Measurements from ENCODE around the gene NMNAT2. TPM values are rescaled to one million over a fixed set of nuclear protein-coding genes. Genes with fewer than 3 reads are reported as not detected.
"Not testable (repeated sequence)": the region's sequence is repeated elsewhere in the genome, so short reads cannot be mapped to it uniquely, and the experiment has no call there.

The NMNAT2 gene
- polyA plus RNA-seq, 3 donors: 0.22 to 0.43 TPM; not detected in 1

- no peak overlapping the region for H3K4me2 ChIP-seq (replicated peaks; ENCODE audit: extremely low read depth, low read length, poor library complexity, severe bottlenecking)
- no peak for DNase-seq
- H3K27ac ChIP-seq (ENCODE audit: low read depth in 1 of 2, low read length in 2 of 2): no peak overlapping the region
- peaks cover 20 to 22% of the 10 kb centered on the region in 2 donors for H3K4me1 ChIP-seq (ENCODE audit: control insufficient read depth in 1 of 2, insufficient read depth in 2 of 2, low read length in 2 of 2)
- Mint-ChIP-seq H3K4me1 (peaks cover 25% of the 10 kb centered on the region), H3K27ac (no peak overlapping the region), H3K9me3 (peaks cover 0 to 2% (median 0%) of the 10 kb centered on the region in 7 donors), H3K4me3 (no peak overlapping the region), H3K36me3 (no peaks in the 10 kb centered on the region), H3K27me3 (ENCODE audit: low read depth in 3 of 3) (peaks cover 0 to 2% (median 0%) of the 10 kb centered on the region in 3 donors)
- H3K27me3 ChIP-seq (ENCODE audit: control insufficient read depth in 2 of 2, insufficient read depth in 2 of 2, low read length in 2 of 2): peaks cover 0 to 3% of the 10 kb centered on the region in 2 donors
- 100% methylated on average over 1 of the region's 3 CpGs for WGBS (ENCODE audit: insufficient coverage)
- H3K4me3 ChIP-seq (replicated peaks in 1 of 3; ENCODE audit: low read depth in 2 of 3, low read length in 3 of 3): no peak overlapping the region
- H3K9me3 ChIP-seq (replicated peaks in 1 of 2; ENCODE audit: control insufficient read depth in 1 of 2, insufficient read depth in 1 of 2, low read length in 2 of 2): no peaks in the 10 kb centered on the region
- no peak overlapping the region for H2AFZ ChIP-seq (ENCODE audit: insufficient read depth, low read depth, low read length, poor library complexity, severe bottlenecking)
- TF ChIP-seq, protein P1, sequence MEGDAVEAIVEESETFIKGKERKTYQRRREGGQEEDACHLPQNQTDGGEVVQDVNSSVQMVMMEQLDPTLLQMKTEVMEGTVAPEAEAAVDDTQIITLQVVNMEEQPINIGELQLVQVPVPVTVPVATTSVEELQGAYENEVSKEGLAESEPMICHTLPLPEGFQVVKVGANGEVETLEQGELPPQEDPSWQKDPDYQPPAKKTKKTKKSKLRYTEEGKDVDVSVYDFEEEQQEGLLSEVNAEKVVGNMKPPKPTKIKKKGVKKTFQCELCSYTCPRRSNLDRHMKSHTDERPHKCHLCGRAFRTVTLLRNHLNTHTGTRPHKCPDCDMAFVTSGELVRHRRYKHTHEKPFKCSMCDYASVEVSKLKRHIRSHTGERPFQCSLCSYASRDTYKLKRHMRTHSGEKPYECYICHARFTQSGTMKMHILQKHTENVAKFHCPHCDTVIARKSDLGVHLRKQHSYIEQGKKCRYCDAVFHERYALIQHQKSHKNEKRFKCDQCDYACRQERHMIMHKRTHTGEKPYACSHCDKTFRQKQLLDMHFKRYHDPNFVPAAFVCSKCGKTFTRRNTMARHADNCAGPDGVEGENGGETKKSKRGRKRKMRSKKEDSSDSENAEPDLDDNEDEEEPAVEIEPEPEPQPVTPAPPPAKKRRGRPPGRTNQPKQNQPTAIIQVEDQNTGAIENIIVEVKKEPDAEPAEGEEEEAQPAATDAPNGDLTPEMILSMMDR (IDR thresholded peaks at IDR 0.05): no peak
- intact Hi-C loops (cut with micrococcal nuclease): no loop called here
- H3K79me2 ChIP-seq (ENCODE audit: insufficient read depth, low read length): no peaks in the 10 kb centered on the region
- H3K36me3 ChIP-seq (replicated peaks in 1 of 2; ENCODE audit: control insufficient read depth in 1 of 2, insufficient read depth in 2 of 2, low read length in 2 of 2): no peaks in the 10 kb centered on the region
- no peaks in the 10 kb centered on the region for H4K20me1 ChIP-seq (ENCODE audit: insufficient read depth, low read length)
- no peak overlapping the region for H3K9ac ChIP-seq (ENCODE audit: insufficient read depth, low read length, poor library complexity, severe bottlenecking)
These were observed 143.3 kb downstream of the NMNAT2 start for GRCh38 chr1:183274836-183275235.

DNA sequence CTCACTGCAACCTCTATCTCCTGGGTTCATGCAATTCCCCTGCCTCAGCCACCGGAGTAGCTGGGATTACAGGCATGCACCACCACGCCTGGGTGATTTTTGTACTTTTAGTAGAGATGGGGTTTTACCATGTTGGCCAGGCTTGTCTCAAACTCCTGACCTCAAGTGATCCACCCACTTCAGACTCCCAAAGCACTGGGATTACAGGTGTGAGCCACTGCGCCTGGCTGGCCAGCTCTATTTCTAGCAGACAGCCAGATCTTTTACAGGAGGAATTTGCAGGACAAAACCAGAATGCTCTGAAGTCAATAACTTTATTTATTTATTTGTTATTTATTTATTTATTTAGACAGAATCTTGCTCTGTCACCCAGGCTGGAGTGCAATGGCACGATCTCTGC, 144.2 kb downstream of the NMNAT2 start:
- peaks cover 16% of the 10 kb centered on the region for H3K4me1 Mint-ChIP-seq
- H2AFZ ChIP-seq (ENCODE audit: insufficient read depth, low read depth, low read length, poor library complexity, severe bottlenecking); H3K79me2 ChIP-seq (ENCODE audit: insufficient read depth, low read length); H3K27ac ChIP-seq (ENCODE audit: low read depth in 1 of 2, low read length in 2 of 2); H3K9me3 ChIP-seq (replicated peaks in 1 of 2; ENCODE audit: control insufficient read depth in 1 of 2, insufficient read depth in 1 of 2, low read length in 2 of 2); H3K36me3 Mint-ChIP-seq; H3K27me3 ChIP-seq (ENCODE audit: control insufficient read depth in 2 of 2, insufficient read depth in 2 of 2, low read length in 2 of 2); H3K9ac ChIP-seq (ENCODE audit: insufficient read depth, low read length, poor library complexity, severe bottlenecking); DNase-seq; H3K27ac Mint-ChIP-seq; H3K27me3 Mint-ChIP-seq (ENCODE audit: low read depth in 3 of 3); H3K36me3 ChIP-seq (replicated peaks in 1 of 2; ENCODE audit: control insufficient read depth in 1 of 2, insufficient read depth in 2 of 2, low read length in 2 of 2); H3K4me2 ChIP-seq (replicated peaks; ENCODE audit: extremely low read depth, low read length, poor library complexity, severe bottlenecking); H4K20me1 ChIP-seq (ENCODE audit: insufficient read depth, low read length); H3K4me3 ChIP-seq (replicated peaks in 1 of 3; ENCODE audit: low read depth in 2 of 3, low read length in 3 of 3); H3K4me3 Mint-ChIP-seq; intact Hi-C loops (cut with micrococcal nuclease); H3K9me3 Mint-ChIP-seq: not testable (repeated sequence)
- WGBS (ENCODE audit: insufficient coverage): no CpG with 5 or more reads among the region's 4 CpGs
- H3K4me1 ChIP-seq (ENCODE audit: control insufficient read depth in 1 of 2, insufficient read depth in 2 of 2, low read length in 2 of 2): peaks cover 11 to 14% of the 10 kb centered on the region in 2 donors

All from CD14-positive monocyte (primary cell).